ENCODE results near the gene EMID1.

- TF ChIP-seq POLR2A (IDR thresholded peaks at IDR 0.05) = no peak
- no peak for TF ChIP-seq POLR2AphosphoS5 (IDR thresholded peaks at IDR 0.05)
- no peak for TF ChIP-seq CTCF (IDR thresholded peaks at IDR 0.05)
Measured at GRCh38 chr22:29308791-29309262, 103.1 kb downstream of the EMID1 start.
